ENCODE measurements around the gene ANKRD55.
"Not testable (repeated sequence)": the region's sequence is repeated elsewhere in the genome, so short reads cannot be mapped to it uniquely, and the experiment has no call there.

- not testable (repeated sequence) for TF ChIP-seq POLR2A (IDR thresholded peaks at IDR 0.05)
- TF ChIP-seq, protein P1, sequence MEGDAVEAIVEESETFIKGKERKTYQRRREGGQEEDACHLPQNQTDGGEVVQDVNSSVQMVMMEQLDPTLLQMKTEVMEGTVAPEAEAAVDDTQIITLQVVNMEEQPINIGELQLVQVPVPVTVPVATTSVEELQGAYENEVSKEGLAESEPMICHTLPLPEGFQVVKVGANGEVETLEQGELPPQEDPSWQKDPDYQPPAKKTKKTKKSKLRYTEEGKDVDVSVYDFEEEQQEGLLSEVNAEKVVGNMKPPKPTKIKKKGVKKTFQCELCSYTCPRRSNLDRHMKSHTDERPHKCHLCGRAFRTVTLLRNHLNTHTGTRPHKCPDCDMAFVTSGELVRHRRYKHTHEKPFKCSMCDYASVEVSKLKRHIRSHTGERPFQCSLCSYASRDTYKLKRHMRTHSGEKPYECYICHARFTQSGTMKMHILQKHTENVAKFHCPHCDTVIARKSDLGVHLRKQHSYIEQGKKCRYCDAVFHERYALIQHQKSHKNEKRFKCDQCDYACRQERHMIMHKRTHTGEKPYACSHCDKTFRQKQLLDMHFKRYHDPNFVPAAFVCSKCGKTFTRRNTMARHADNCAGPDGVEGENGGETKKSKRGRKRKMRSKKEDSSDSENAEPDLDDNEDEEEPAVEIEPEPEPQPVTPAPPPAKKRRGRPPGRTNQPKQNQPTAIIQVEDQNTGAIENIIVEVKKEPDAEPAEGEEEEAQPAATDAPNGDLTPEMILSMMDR (IDR thresholded peaks at IDR 0.05) = not testable (repeated sequence)
Measured at GRCh38 chr5:56201762-56202261, 31.3 kb downstream of the ANKRD55 start.

Data from tibial nerve (tissue), 3 donors.